ENCODE results near the gene IRAK1.
"Not testable (repeated sequence)": the region's sequence is repeated elsewhere in the genome, so short reads cannot be mapped to it uniquely, and the experiment has no call there.

The IRAK1 gene

DNA sequence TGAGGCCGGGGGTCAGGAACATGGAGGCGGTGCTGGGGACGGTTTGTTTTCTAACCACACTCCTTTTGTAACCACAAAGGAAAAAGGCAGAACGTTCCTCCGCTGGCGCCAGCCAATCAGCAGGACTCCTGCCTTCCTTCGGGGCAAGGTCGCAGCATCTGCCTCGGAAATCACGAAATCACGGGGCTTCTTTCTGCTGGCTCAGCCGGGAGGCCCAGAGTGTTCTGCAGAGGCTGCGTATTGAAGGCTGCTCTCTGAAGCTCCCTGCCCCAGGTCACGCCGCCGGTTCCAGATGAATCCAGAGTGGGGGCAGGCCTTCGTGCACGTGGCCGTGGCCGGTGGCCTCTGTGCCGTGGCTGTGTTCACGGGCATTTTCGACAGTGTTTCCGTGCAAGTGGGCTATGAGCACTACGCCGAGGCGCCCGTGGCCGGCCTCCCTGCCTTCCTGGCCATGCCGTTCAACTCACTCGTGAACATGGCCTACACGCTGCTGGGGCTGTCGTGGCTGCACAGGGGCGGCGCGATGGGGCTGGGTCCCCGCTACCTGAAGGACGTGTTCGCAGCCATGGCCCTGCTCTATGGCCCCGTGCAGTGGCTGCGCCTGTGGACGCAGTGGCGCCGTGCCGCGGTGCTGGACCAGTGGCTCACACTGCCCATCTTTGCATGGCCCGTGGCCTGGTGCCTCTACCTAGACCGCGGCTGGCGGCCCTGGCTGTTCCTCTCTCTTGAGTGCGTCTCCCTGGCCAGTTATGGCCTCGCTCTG lies 37.8 kb downstream of the IRAK1 start:
- no peak for DNase-seq (ENCODE audit: extremely low read depth, low read depth)
- H3K4me3 ChIP-seq (replicated peaks; ENCODE audit: low read depth, low read length) = no peak overlapping the region
- no peak for TF ChIP-seq CTCF (IDR thresholded peaks at IDR 0.05; ENCODE audit: low read depth, low read length, missing control alignments)

- no peak overlapping the region for H3K4me3 ChIP-seq (replicated peaks; ENCODE audit: low read depth, low read length)
- no peak for DNase-seq (ENCODE audit: extremely low read depth, low read depth)
- no peak for TF ChIP-seq CTCF (IDR thresholded peaks at IDR 0.05; ENCODE audit: low read depth, low read length, missing control alignments)
Measured at GRCh38 chrX:153981231-153981630, 38.5 kb downstream of the IRAK1 start.

GRCh38 chrX:153980394-153980793 lies 39.3 kb downstream of the IRAK1 start:
- not testable (repeated sequence) for DNase-seq (ENCODE audit: extremely low read depth, low read depth); H3K4me3 ChIP-seq (replicated peaks; ENCODE audit: low read depth, low read length)

DNA sequence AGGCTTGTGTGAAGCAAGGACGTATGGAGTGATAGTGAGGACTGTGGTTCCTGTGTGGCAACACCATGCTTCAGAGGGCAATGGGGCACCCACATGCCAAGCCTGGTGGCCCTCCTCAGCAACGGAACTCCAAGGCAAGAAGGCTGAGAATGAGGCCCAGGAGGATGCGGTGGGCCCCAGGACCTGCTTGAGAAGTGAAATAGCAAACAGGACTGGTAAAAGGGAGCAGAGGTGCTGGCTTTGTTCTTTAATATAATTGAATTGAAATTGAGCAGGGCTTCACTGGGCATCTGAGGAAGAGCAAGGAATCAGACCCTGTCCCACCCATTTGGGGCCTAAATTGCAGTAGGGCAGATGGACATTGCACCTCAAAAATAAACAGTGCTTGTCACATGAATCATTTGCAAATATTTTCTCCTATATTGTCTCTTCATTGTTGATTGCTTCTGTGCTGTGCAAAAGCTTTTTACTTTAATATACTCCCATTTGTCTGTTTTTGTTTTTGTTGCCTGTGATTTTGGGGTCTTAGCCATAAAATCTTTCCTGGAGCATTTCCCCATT lies 44.9 kb downstream of the IRAK1 start:
- no peak overlapping the region for H3K4me3 ChIP-seq (replicated peaks; ENCODE audit: low read depth, low read length)
- no peak for DNase-seq (ENCODE audit: extremely low read depth, low read depth)
- TF ChIP-seq CTCF (IDR thresholded peaks at IDR 0.05; ENCODE audit: low read depth, low read length, missing control alignments) = no peak

DNA sequence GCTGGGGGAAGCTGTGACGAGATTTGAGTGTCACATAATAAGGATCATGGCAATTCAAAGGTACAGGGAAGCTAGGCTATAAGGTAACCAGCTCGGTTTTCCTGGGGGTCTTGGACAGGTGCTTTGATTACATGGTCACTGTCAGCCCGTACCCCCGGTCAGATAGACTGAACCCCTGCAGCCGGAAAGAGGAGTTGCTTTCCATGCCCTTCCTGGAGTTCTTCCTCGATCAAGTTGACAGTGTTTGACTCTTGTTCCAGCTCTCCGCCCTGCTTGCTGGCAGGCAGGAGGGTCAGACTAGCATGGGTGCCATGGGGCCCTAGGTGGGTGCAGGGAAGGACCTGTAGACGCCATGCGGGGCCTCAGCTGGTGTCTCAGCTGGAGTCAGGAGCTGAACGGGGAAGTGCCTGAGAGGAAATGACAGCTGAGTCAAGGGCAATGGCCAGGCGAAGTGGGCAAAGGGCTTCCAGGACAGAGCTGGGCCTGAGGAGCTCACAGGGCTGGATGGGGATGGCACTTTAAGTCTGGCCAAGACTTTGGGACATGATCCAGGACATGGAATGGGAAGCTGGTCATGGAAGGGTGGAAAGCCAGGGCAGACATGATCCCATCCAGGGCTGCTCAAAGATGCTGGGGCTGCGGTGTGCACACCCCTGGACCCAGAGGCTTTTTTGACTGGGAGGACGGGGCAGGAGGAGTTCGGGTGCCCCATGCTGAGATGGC lies 45.5 kb downstream of the IRAK1 start:
- DNase-seq (ENCODE audit: extremely low read depth, low read depth) = no peak
- TF ChIP-seq CTCF (IDR thresholded peaks at IDR 0.05; ENCODE audit: low read depth, low read length, missing control alignments) = no peak

DNA sequence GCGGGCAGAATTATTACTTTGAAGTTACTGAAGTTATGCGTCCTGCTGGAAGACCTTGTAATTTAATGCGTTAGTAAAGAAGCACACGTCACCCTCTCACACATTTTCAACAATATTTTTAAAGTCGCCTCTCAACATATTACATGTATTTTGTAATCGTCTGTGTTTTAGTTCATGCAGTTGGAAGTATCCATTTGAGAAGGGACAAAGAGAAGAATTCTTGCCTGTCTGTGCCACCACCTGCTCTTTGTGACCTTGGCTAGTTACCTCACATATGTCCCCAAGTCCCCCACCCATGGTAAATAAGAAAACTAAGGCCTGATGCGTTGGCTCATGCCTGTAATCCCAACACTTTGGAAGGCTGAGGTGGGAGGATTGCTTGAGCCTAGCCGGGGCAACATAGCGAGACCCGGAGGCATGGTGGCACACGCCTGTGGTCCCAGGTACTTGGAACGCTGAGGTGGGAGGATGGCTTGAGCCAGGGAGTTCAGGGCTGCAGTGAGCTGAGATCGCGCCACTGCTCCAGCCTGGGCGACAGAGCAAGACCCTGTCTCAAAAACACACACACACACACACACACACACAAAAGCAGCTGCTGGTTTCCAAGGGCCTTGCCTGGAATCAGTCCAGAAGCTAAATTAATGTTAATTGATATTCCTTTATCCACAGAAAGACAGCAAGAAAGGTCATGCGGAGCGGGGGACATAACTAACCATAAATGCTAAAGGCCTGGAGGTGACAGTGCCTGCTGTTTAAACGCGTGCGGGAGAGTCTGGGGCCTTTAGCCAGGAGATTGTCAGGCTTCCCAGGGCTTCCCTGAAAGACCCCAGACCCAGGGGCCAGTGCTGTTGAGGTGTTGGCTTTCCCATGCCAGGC lies 46.3 kb downstream of the IRAK1 start:
- DNase-seq (ENCODE audit: extremely low read depth, low read depth) = no peak
- peak overlapping the region; percentile 51 for H3K4me3 ChIP-seq (replicated peaks; ENCODE audit: low read depth, low read length)
- no peak for TF ChIP-seq CTCF (IDR thresholded peaks at IDR 0.05; ENCODE audit: low read depth, low read length, missing control alignments)

More for the DNA sequence above, 45.5 kb downstream of the IRAK1 start:
- H3K4me3 ChIP-seq (replicated peaks; ENCODE audit: low read depth, low read length) = peak overlapping the region; percentile 51; the same call in 1 of the 2 replicates

Data from HFF-Myc (cell line).